Spinal cord (tissue), 10 donors: Measurements from ENCODE around the gene CEP164. TPM values are rescaled to one million over a fixed set of nuclear protein-coding genes. Genes with fewer than 3 reads are reported as not detected.

Source experiments
- DNase-seq, 6 donors: peaks; one replicate each; pipeline versions ENCODE4 v3.0.0 to v3.0.0-alpha.2; 2013 to 2015; ENCODE audit warnings: low spot score in 6 of 6, low read depth in 4 of 6
- H3K27ac ChIP-seq: one replicate; pipeline ENCODE4 v1.5.1; 2013; ENCODE audit warnings: low read depth, low read length, control low read depth
- H3K27me3 ChIP-seq: one replicate; pipeline ENCODE4 v1.6.1; 2013; ENCODE audit warnings: low read length; ENCODE audit not compliant: control insufficient read depth, insufficient read depth
- H3K36me3 ChIP-seq: one replicate; pipeline ENCODE4 v1.6.1; 2013; ENCODE audit warnings: low read length; ENCODE audit not compliant: control insufficient read depth, insufficient read depth
- H3K4me1 ChIP-seq: one replicate; pipeline ENCODE4 v1.6.1; 2013; ENCODE audit warnings: low read length; ENCODE audit not compliant: control insufficient read depth, insufficient read depth
- H3K4me3 ChIP-seq: one replicate; pipeline ENCODE4 v1.5.1; 2013; ENCODE audit warnings: low read depth, low read length, control low read depth
- H3K9me3 ChIP-seq: one replicate; pipeline ENCODE4 v1.6.1; 2013; ENCODE audit warnings: low read length; ENCODE audit not compliant: control insufficient read depth, insufficient read depth
- WGBS: methylation state at CpG from one replicate; pipeline ENCODE4 v1.1.5; 2013; ENCODE audit warnings: missing lambda C conversion rate; ENCODE audit not compliant: insufficient coverage; 5-methylcytosine and 5-hydroxymethylcytosine counted together
- polyA plus RNA-seq, 2 donors: library from polyadenylated mRNA; unstranded; fragments of 120-200 nt; gene quantifications; one replicate each; pipeline ENCODE4 v1.2.1, GENCODE V29; 2013; ENCODE audit not compliant: insufficient read length in 2 of 2
- total RNA-seq, 2 donors: library from RNA; depleted of rRNA in 1 of 2; stranded (reverse); fragments of 120-200 nt in 1 of 2; fragments of >200 nt in 1 of 2; gene quantifications; one replicate each; pipeline versions ENCODE4 v1.2.3 to v1.2.4, GENCODE V29; 2013 to 2014
- donor health status: healthy.

Gene CEP164
- total and polyA plus RNA-seq, 4 donors, result 15.3 to 41.3 (median 29.7) TPM

GRCh38 chr11:117385906-117386305, 58.3 kb downstream of the CEP164 start:
- WGBS, result 91% methylated on average over 7 of the region's 9 CpGs
- no peak overlapping the region for H3K4me3 ChIP-seq

GRCh38 chr11:117387992-117388755, 60.5 kb downstream of the CEP164 start:
- Histone ChIP-seq H3K4me3 (no peak overlapping the region), H3K9me3 (no peaks in the 10 kb centered on the region), H3K4me1 (no peaks in the 10 kb centered on the region), H3K27ac (no peak overlapping the region), H3K36me3 (peaks cover 68% of the 10 kb centered on the region), H3K27me3 (no peaks in the 10 kb centered on the region)
- no peak for DNase-seq
- WGBS, result 100% methylated on average over 2 of the region's 3 CpGs

More at GRCh38 chr11:117385906-117386305, 58.3 kb downstream of the CEP164 start:
- DNase-seq, result no peak
- Histone ChIP-seq H3K9me3 (no peaks in the 10 kb centered on the region), H3K36me3 (peaks cover 63% of the 10 kb centered on the region), H3K27ac (no peak overlapping the region), H3K27me3 (no peaks in the 10 kb centered on the region), H3K4me1 (peaks cover 6% of the 10 kb centered on the region)

- Histone ChIP-seq H3K27ac (no peak overlapping the region), H3K27me3 (no peaks in the 10 kb centered on the region), H3K4me3 (no peak overlapping the region), H3K9me3 (no peaks in the 10 kb centered on the region), H3K36me3 (peaks cover 76% of the 10 kb centered on the region), H3K4me1 (no peaks in the 10 kb centered on the region)
- WGBS, result 96% methylated on average over 7 of the region's 8 CpGs
- DNase-seq, result no peak
Measured at GRCh38 chr11:117390743-117391142, 63.1 kb downstream of the CEP164 start.

- H3K27ac ChIP-seq, result no peak overlapping the region
- no peak for DNase-seq
- 93% methylated on average over 5 of the region's 8 CpGs for WGBS
- H3K36me3 ChIP-seq, result peaks cover 77% of the 10 kb centered on the region
- H3K9me3 ChIP-seq, result no peaks in the 10 kb centered on the region
- H3K4me1 ChIP-seq, result no peaks in the 10 kb centered on the region
- no peak overlapping the region for H3K4me3 ChIP-seq
- no peaks in the 10 kb centered on the region for H3K27me3 ChIP-seq
Measured at GRCh38 chr11:117391181-117391580, 63.5 kb downstream of the CEP164 start.

GRCh38 chr11:117392001-117392690, 64.5 kb downstream of the CEP164 start:
- Histone ChIP-seq H3K4me3 (no peak overlapping the region), H3K9me3 (no peaks in the 10 kb centered on the region), H3K27me3 (no peaks in the 10 kb centered on the region), H3K4me1 (no peaks in the 10 kb centered on the region), H3K27ac (no peak overlapping the region), H3K36me3 (peaks cover 82% of the 10 kb centered on the region)
- no peak for DNase-seq
- WGBS, result 83% methylated on average over 12 of the region's 12 CpGs

- WGBS, result no CpG with 5 or more reads among the region's 8 CpGs
- no peak overlapping the region for H3K4me3 ChIP-seq
- no peak overlapping the region for H3K27ac ChIP-seq
- no peaks in the 10 kb centered on the region for H3K4me1 ChIP-seq
- no peak for DNase-seq
- no peaks in the 10 kb centered on the region for H3K27me3 ChIP-seq
- no peaks in the 10 kb centered on the region for H3K9me3 ChIP-seq
- H3K36me3 ChIP-seq, result peaks cover 81% of the 10 kb centered on the region
Measured at GRCh38 chr11:117392979-117393378, 65.3 kb downstream of the CEP164 start.

GRCh38 chr11:117394221-117394925, 66.7 kb downstream of the CEP164 start:
- Histone ChIP-seq H3K4me3 (no peak overlapping the region), H3K27ac (no peak overlapping the region), H3K27me3 (no peaks in the 10 kb centered on the region), H3K4me1 (no peaks in the 10 kb centered on the region), H3K9me3 (peaks cover 2% of the 10 kb centered on the region), H3K36me3 (peaks cover 87% of the 10 kb centered on the region)
- DNase-seq, result no peak
- 93% methylated on average over 12 of the region's 14 CpGs for WGBS

- Histone ChIP-seq H3K27me3 (no peaks in the 10 kb centered on the region), H3K4me3 (no peak overlapping the region), H3K4me1 (no peaks in the 10 kb centered on the region), H3K36me3 (peaks cover 76% of the 10 kb centered on the region), H3K9me3 (peaks cover 2% of the 10 kb centered on the region), H3K27ac (no peak overlapping the region)
- no peak for DNase-seq
- WGBS, result 87% methylated on average over 4 of the region's 4 CpGs
Measured at GRCh38 chr11:117395476-117395875, 67.8 kb downstream of the CEP164 start.

- no peaks in the 10 kb centered on the region for H3K4me1 ChIP-seq
- DNase-seq, result no peak
Measured at GRCh38 chr11:117396970-117397369, 69.3 kb downstream of the CEP164 start.

More at GRCh38 chr11:117396970-117397369, 69.3 kb downstream of the CEP164 start:
- Histone ChIP-seq H3K9me3 (peaks cover 2% of the 10 kb centered on the region), H3K27me3 (no peaks in the 10 kb centered on the region), H3K4me3 (no peak overlapping the region), H3K36me3 (peaks cover 64% of the 10 kb centered on the region), H3K27ac (no peak overlapping the region)
- WGBS, result 100% methylated on average over 8 of the region's 8 CpGs
